Transverse colon (tissue), 4 donors: ENCODE results near the gene RAPGEF4. TPM values are rescaled to one million over a fixed set of nuclear protein-coding genes. Genes with fewer than 3 reads are reported as not detected.
A peak's percentile ranks its signal among the peaks of the same experiment; 100 is the strongest.

Source experiments
- DNase-seq: peaks from one replicate; pipeline ENCODE4 v3.0.0-alpha.2; 2019
- H3K27ac ChIP-seq, 4 donors: fragments of 200-600 bp; sonication (generic); 2 replicates each; pipeline ENCODE4 v1.5.1; 2016 to 2018; ENCODE audit warnings: inconsistent platforms in 4 of 4
- H3K27me3 ChIP-seq: fragments of 200-600 bp; sonication (generic); 2 replicates; pipeline ENCODE4 v1.5.1; 2017; ENCODE audit warnings: inconsistent platforms
- H3K36me3 ChIP-seq, 4 donors: fragments of 200-600 bp; sonication (generic); 2 replicates each; pipeline ENCODE4 v1.5.1; 2017 to 2019; ENCODE audit warnings: inconsistent platforms in 4 of 4
- H3K4me1 ChIP-seq, 4 donors: fragments of 200-600 bp; sonication (generic); 2 replicates each; pipeline ENCODE4 v1.5.1; 2017 to 2020; ENCODE audit warnings: inconsistent platforms in 4 of 4
- H3K4me3 ChIP-seq, 4 donors: fragments of 200-600 bp; sonication (generic); 1 replicate in 1 of 4; 2 replicates in 3 of 4; pipeline versions ENCODE4 v1.5.1 to v1.6.1; 2017 to 2019; ENCODE audit warnings: inconsistent platforms in 4 of 4
- H3K9me3 ChIP-seq, 2 donors: fragments of 200-600 bp; sonication (generic); 2 replicates each; pipeline ENCODE4 v1.5.1; 2017 to 2019; ENCODE audit warnings: inconsistent platforms in 2 of 2
- CTCF ChIP-seq, 5 experiments: fragments of 200-600 bp in 3 of 5; fragments of 450-650 bp in 2 of 5; sonication (generic) in 3 of 5; IDR thresholded peaks; 1 replicate in 2 of 5; 2 replicates in 3 of 5; pipeline ENCODE4 v1.5.1; 2016 to 2017; ENCODE audit warnings: antibody characterized with exemption in 5 of 5, inconsistent platforms in 3 of 5, mild to moderate bottlenecking in 2 of 5, moderate library complexity in 1 of 5
- EP300 ChIP-seq: sonication (generic); formaldehyde crosslinking; IDR thresholded peaks from one replicate; pipeline ENCODE4 v1.6.1; 2017; ENCODE audit warnings: antibody characterized with exemption, low read depth
- POLR2A ChIP-seq: fragments of 450-650 bp; IDR thresholded peaks from one replicate; pipeline ENCODE4 v1.6.1; 2016; ENCODE audit warnings: antibody characterized with exemption, mild to moderate bottlenecking, moderate library complexity
- POLR2AphosphoS5 ChIP-seq, 3 donors: sonication (generic); formaldehyde crosslinking; IDR thresholded peaks; one replicate each; pipeline ENCODE4 v1.6.1; 2016; ENCODE audit warnings: antibody characterized with exemption in 3 of 3
- WGBS, 2 donors: methylation state at CpG; one replicate each; pipeline ENCODE4 v1.1.5; 2018; ENCODE audit warnings: low coverage in 1 of 2; 5-methylcytosine and 5-hydroxymethylcytosine counted together
- in situ Hi-C, 4 donors: fragments of 200-750 bp; cut with MboI; loops; one replicate each; pipeline versions ENCODE4 v1.15.0 to v1.15.1; 2017; ENCODE audit warnings: low sequenced_read_pairs in 3 of 4, low pct_ligation_motif_present in 1 of 4, low pct_unique_long_range_greater_than_20kb in 1 of 4
- intact Hi-C: fragments of 100-400 bp; cut with DNase I; formaldehyde crosslinking; loops from one replicate; pipeline ENCODE4 v1.15.1; 2023; ENCODE audit warnings: low total_unique reads
- total RNA-seq, 4 donors: library from RNA; depleted of rRNA; stranded (reverse); fragments of >200 nt; gene quantifications; one replicate each; pipeline ENCODE4 v1.1.0, GENCODE V29; 2016

Gene RAPGEF4
- total RNA-seq, 4 donors from 2014 or later = 1.4 to 12.3 (median 2.2) TPM; not detected in 1

GRCh38 chr2:173087214-173087581, 351.6 kb downstream of the RAPGEF4 start:
- H3K4me3 ChIP-seq = no peak overlapping the region
- no peaks in the 10 kb centered on the region for H3K36me3 ChIP-seq
- no peak for DNase-seq
- in situ Hi-C loops (loop anchor here in 1 of 4 donors (25.0 kb wide), 1 partner anchor 100 kb away; no protein-coding TSS in a partner anchor), intact Hi-C loops (no loop called here)
- H3K4me1 ChIP-seq = peaks cover 0 to 33% (median 9%) of the 10 kb centered on the region in 4 donors
- WGBS, 2 donors = 11 to 48% methylated on average over 1 of the region's 1 CpG
- TF ChIP-seq EP300 (no peak), POLR2A (no peak), POLR2AphosphoS5 (IDR thresholded peaks at IDR 0.05) (no peak), CTCF (IDR thresholded peaks at IDR 0.05) (no peak)
- H3K27ac ChIP-seq = peak overlapping the region; percentile 60 to 83 (median 68)
- no peaks in the 10 kb centered on the region for H3K27me3 ChIP-seq
- no peaks in the 10 kb centered on the region for H3K9me3 ChIP-seq

- TF ChIP-seq POLR2A = no peak
- Histone ChIP-seq H3K36me3 (no peaks in the 10 kb centered on the region), H3K9me3 (no peaks in the 10 kb centered on the region), H3K4me1 (peaks cover 2 to 41% (median 13%) of the 10 kb centered on the region in 4 donors), H3K4me3 (no peak overlapping the region), H3K27ac (peak overlapping the region; percentile 60 to 83 (median 68)), H3K27me3 (no peaks in the 10 kb centered on the region)
- DNase-seq = no peak
- intact Hi-C loops = no loop called here
- in situ Hi-C loops = loop anchor here in 1 of 4 donors (25.0 kb wide), 1 partner anchor 99 kb away; no protein-coding TSS in a partner anchor
- 72% methylated on average over 4 of the region's 4 CpGs for WGBS, 2 donors
These were observed 352.3 kb downstream of the RAPGEF4 start for GRCh38 chr2:173087793-173088496.

- peaks cover 2 to 41% (median 13%) of the 10 kb centered on the region in 4 donors for H3K4me1 ChIP-seq
- DNase-seq = no peak
- in situ Hi-C loops = loop anchor here in 1 of 4 donors (25.0 kb wide), 1 partner anchor 97 kb away; no protein-coding TSS in a partner anchor
- no peaks in the 10 kb centered on the region for H3K9me3 ChIP-seq
- no peaks in the 10 kb centered on the region for H3K36me3 ChIP-seq
- no peak overlapping the region for H3K4me3 ChIP-seq
- intact Hi-C loops = no loop called here
- no peak for TF ChIP-seq CTCF (IDR thresholded peaks at IDR 0.05)
- TF ChIP-seq POLR2AphosphoS5 (IDR thresholded peaks at IDR 0.05) = peak in 1 of 3 donors; percentile 18
- no peak for TF ChIP-seq EP300
- TF ChIP-seq POLR2A = no peak
- H3K27me3 ChIP-seq = no peaks in the 10 kb centered on the region
- peak overlapping the region; percentile 55 to 83 (median 66) for H3K27ac ChIP-seq
- WGBS, 2 donors = 58 to 70% methylated on average over 7 to 11 of the region's 11 CpGs
These were observed 354.7 kb downstream of the RAPGEF4 start for GRCh38 chr2:173090276-173090877.

GRCh38 chr2:173090973-173091660, 355.5 kb downstream of the RAPGEF4 start:
- Histone ChIP-seq H3K4me3 (no peak overlapping the region), H3K36me3 (no peaks in the 10 kb centered on the region), H3K4me1 (peaks cover 2 to 41% (median 13%) of the 10 kb centered on the region in 4 donors), H3K9me3 (no peaks in the 10 kb centered on the region), H3K27ac (peak overlapping the region; percentile 55 to 83 (median 66)), H3K27me3 (no peaks in the 10 kb centered on the region)
- WGBS, 2 donors = 56 to 73% methylated on average over 9 to 10 of the region's 10 CpGs
- intact Hi-C loops (no loop called here), in situ Hi-C loops (loop anchor here in 1 of 4 donors (25.0 kb wide), 1 partner anchor 96 kb away; no protein-coding TSS in a partner anchor)
- DNase-seq = no peak
- TF ChIP-seq POLR2AphosphoS5 (IDR thresholded peaks at IDR 0.05) (no peak), EP300 (no peak), CTCF (IDR thresholded peaks at IDR 0.05) (no peak), POLR2A (no peak)
